ENCODE results near the gene ABHD15. TPM values are rescaled to one million over a fixed set of nuclear protein-coding genes. Genes with fewer than 3 reads are reported as not detected.
A peak's percentile ranks its signal among the peaks of the same experiment; 100 is the strongest.

Gene ABHD15
- total and polyA plus RNA-seq, 9 of the 15 experiments (the other 6 are each of a cell fraction or from before 2014, with no cell fraction given), result 0.85 to 4.2 (median 2.1) TPM

- TF ChIP-seq ZNF785 (CRISPR knock-in tag; IDR thresholded peaks at IDR 0.05) (no peak), TEAD2 (tag; IDR thresholded peaks at IDR 0.05) (no peak), SPI1 (IDR thresholded peaks at IDR 0.05; ENCODE audit: borderline replicate concordance, low read depth, low read length) (no peak), KLF6 (CRISPR knock-in tag; IDR thresholded peaks at IDR 0.05; ENCODE audit: borderline replicate concordance) (no peak), ZNF347 (CRISPR knock-in tag; IDR thresholded peaks at IDR 0.05; ENCODE audit: low read depth) (no peak), TAF1 (IDR thresholded peaks at IDR 0.05; ENCODE audit: control insufficient read depth, extremely low read depth, insufficient read depth, low read length, severe bottlenecking) (peak; percentile 24), ZNF23 (CRISPR knock-in tag; IDR thresholded peaks at IDR 0.05) (no peak), CTBP1 (IDR thresholded peaks at IDR 0.05; ENCODE audit: borderline replicate concordance) (peak; percentile 94), SMAD4 (CRISPR knock-in tag; conservative IDR thresholded peaks at IDR 0.05) (peak; percentile 53), ZBTB12 (CRISPR knock-in tag; IDR thresholded peaks at IDR 0.05) (no peak), ZNF124 (CRISPR knock-in tag; IDR thresholded peaks at IDR 0.05) (no peak), NCOR1 (IDR thresholded peaks at IDR 0.05) (peak; percentile 82), MECOM (CRISPR knock-in tag; IDR thresholded peaks at IDR 0.05) (0 out of 2 replicates have a peak, but pooled peaks have one; percentile 33), FOXA1 (IDR thresholded peaks at IDR 0.05; ENCODE audit: borderline replicate concordance) (no peak), NR2C1 (IDR thresholded peaks at IDR 0.05) (no peak), NR2C1 (tag; IDR thresholded peaks at IDR 0.05) (no peak), PHF8 (IDR thresholded peaks at IDR 0.05; ENCODE audit: borderline replicate concordance, low read length) (no peak), TFE3 (CRISPR knock-in tag; IDR thresholded peaks at IDR 0.05) (no peak), RAD21 (CRISPR knock-in tag; conservative IDR thresholded peaks at IDR 0.05 in 1 of 2, IDR thresholded peaks at IDR 0.05 in 1 of 2) (no peak), ELF1 (tag; IDR thresholded peaks at IDR 0.05) (no peak), ZNF197 (CRISPR knock-in tag; IDR thresholded peaks at IDR 0.05; ENCODE audit: low read depth) (no peak), TBP (optimal IDR thresholded peaks at IDR 0.05; ENCODE audit: low read depth, low read length) (no peak), ZNF24 (IDR thresholded peaks at IDR 0.05) (no peak), ZNF57 (CRISPR knock-in tag; IDR thresholded peaks at IDR 0.05) (no peak), USF2 (CRISPR knock-in tag; IDR thresholded peaks at IDR 0.05) (no peak), ATF4 (CRISPR knock-in tag; IDR thresholded peaks at IDR 0.05) (no peak), TCF3 (CRISPR knock-in tag; IDR thresholded peaks at IDR 0.05) (peak; percentile 77)
Observed at GRCh38 chr17:29557085-29557738, 9.6 kb downstream of the ABHD15 start (continued).
